PC-9 (cell line): ENCODE measurements around the gene TBC1D16.

Experiments used
- CTCF ChIP-seq: fragments of 200-600 bp; sonication (generic); conservative IDR thresholded peaks from 2 replicates; pipeline ENCODE4 v1.6.1; 2017; ENCODE audit warnings: mixed run types, antibody characterized with exemption, mild to moderate bottlenecking, moderate library complexity
- EZH2 ChIP-seq: fragments of 200-600 bp; sonication (generic); IDR thresholded peaks from 2 replicates; pipeline ENCODE4 v1.8.0; 2017; ENCODE audit warnings: antibody characterized with exemption, low read depth

- TF ChIP-seq CTCF (no peak), EZH2 (no peak)
These were observed 130.8 kb downstream of the TBC1D16 start for GRCh38 chr17:79904865-79905264.
